ENCODE data around the gene C1orf159. TPM values are rescaled to one million over a fixed set of nuclear protein-coding genes. Genes with fewer than 3 reads are reported as not detected.

Gene C1orf159
- total RNA-seq, 4 donors from 2014 or later: 2.8 to 6.4 (median 5.3) TPM

DNA sequence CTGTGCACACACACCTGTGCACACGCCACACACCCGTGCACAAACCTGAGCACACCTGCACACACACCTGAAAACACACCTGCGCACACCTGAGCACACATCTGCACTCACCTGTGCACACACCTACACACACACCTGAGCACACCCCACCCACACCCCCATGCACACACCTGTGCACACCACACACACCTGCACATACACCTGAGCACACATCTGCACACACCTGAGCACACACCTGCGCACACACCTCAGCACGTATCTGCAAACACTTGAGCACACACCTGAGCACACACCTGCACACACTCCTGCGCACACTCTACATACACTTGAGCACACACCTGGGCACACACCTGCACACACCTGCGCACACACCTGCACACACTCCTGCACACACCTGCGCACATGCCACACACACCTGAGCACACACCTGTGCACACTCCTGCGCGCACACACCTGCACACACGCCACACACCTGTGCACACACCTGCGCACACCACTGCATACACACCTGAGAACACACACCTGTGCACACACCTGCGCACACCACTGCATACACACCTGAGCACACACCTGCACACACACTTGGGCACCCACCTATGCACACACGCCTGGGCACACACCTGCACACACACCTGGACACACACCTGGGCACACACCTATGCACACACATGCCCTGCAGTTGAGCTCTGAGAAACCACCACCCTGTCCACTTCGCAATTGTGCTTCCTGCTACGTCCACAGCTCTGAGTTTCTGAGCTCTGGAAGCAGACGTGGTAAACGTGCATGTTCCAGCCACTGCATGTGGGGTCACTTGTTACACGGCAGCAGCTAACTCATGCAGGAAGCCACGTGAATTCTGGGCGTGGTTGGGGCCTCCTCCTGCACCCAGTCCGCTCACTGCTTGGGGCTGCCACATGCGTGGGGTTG, 8.0 kb upstream of the C1orf159 start:
- no peak for ATAC-seq
- no peaks in the 10 kb centered on the region for H3K4me1 ChIP-seq
- H3K4me3 ChIP-seq: no peak overlapping the region
- no peak overlapping the region for H3K27ac ChIP-seq
- in situ Hi-C loops (cut with MboI; ENCODE audit: low sequenced_read_pairs in 4 of 4) (loop anchor here in 1 of 4 donors (25.0 kb wide), 1 partner anchor 138 kb away; the partner anchor contains the start of gene UBE2J2), intact Hi-C loops (cut with DNase I; ENCODE audit: low total_unique reads) (loop anchor here (2.0 kb wide), 1 partner anchor 167 kb away; no protein-coding TSS in a partner anchor)
- no peaks in the 10 kb centered on the region for H3K9me3 ChIP-seq
- peaks cover 4 to 6% (median 6%) of the 10 kb centered on the region in 3 donors for H3K27me3 ChIP-seq
- H3K36me3 ChIP-seq: no peaks in the 10 kb centered on the region
- no peak for DNase-seq
- TF ChIP-seq, protein P1, sequence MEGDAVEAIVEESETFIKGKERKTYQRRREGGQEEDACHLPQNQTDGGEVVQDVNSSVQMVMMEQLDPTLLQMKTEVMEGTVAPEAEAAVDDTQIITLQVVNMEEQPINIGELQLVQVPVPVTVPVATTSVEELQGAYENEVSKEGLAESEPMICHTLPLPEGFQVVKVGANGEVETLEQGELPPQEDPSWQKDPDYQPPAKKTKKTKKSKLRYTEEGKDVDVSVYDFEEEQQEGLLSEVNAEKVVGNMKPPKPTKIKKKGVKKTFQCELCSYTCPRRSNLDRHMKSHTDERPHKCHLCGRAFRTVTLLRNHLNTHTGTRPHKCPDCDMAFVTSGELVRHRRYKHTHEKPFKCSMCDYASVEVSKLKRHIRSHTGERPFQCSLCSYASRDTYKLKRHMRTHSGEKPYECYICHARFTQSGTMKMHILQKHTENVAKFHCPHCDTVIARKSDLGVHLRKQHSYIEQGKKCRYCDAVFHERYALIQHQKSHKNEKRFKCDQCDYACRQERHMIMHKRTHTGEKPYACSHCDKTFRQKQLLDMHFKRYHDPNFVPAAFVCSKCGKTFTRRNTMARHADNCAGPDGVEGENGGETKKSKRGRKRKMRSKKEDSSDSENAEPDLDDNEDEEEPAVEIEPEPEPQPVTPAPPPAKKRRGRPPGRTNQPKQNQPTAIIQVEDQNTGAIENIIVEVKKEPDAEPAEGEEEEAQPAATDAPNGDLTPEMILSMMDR (IDR thresholded peaks at IDR 0.05 in 4 of 5, conservative IDR thresholded peaks at IDR 0.05 in 1 of 5): no peak
- TF ChIP-seq POLR2A (IDR thresholded peaks at IDR 0.05): no peak

DNA sequence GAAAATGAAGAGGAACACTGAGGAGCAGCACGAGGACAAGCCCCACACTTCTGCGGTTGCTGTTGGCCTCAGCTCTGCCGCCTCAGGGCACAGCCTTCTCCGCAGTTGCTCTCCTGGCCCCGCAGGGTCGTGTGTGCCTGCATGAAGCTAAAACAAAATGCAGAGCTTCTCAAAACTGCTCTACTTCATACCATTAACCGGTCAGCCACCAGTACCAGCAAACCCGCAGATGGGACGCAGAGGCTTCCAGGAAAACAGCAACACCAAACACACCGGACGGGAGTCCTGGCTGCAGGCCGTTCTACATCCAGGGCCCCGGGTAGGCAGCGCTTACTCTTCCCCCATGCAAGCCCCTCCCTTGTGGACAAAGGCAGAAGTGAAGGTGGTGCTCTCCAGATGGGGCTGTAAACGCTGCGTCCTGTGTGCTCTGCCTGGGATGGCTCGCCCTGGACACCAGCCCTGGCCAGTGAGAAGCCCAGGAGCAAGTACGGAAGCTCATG, 7.1 kb upstream of the C1orf159 start:
- TF ChIP-seq, protein P1 (IDR thresholded peaks at IDR 0.05 in 4 of 5, conservative IDR thresholded peaks at IDR 0.05 in 1 of 5): no peak
- TF ChIP-seq POLR2A (IDR thresholded peaks at IDR 0.05): no peak
- ATAC-seq (no peak), DNase-seq (no peak)
- Histone ChIP-seq H3K27ac (no peak overlapping the region), H3K36me3 (no peaks in the 10 kb centered on the region), H3K4me3 (no peak overlapping the region), H3K9me3 (no peaks in the 10 kb centered on the region), H3K4me1 (no peaks in the 10 kb centered on the region), H3K27me3 (peaks cover 4 to 11% (median 6%) of the 10 kb centered on the region in 3 donors)
- intact Hi-C loops (cut with DNase I; ENCODE audit: low total_unique reads) (loop anchor here (2.0 kb wide), 1 partner anchor 168 kb away; no protein-coding TSS in a partner anchor), in situ Hi-C loops (cut with MboI; ENCODE audit: low sequenced_read_pairs in 4 of 4) (loop anchor here in 1 of 4 donors (25.0 kb wide), 1 partner anchor 139 kb away; the partner anchor contains the start of gene UBE2J2)

DNA sequence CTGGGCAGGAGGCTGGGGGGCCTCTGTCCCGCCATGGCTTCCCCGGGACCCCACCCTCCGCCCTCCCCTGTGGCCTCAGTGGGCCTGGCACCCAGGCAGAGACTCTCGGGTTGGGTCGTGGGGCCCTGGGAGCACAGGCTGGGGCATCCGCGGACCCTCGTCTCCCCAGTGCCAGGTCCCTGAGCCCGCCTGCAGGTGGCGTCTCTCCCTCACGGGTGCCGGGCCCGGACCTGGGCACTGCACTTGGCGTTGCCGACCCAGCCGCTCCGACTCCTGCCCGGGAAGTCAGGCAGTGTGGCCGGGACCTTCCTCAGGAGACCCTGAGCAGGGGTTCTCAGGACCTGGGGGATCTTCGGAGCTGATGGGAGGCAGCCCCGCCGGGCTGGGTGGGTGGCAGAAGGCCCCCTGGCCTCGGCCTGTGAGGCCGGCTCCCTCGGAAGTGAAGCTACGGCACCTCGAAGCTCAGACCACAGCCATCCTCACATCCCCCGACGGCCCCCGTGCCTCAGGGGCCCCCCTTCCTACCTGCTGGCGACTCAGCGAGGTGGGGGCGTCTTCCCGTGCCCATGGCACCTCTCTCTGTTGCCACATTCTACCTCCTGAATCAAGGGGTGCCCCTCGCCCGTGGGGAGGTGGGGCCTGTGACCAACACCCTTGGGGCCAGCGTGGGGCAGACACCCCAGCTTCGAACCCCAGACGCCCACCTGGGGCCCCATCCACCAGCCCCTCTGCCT, 6.4 kb upstream of the C1orf159 start:
- peak; percentile 59 to 64 for ATAC-seq
- H3K9me3 ChIP-seq: no peaks in the 10 kb centered on the region
- peak; percentile 35 to 47 for DNase-seq
- no peaks in the 10 kb centered on the region for H3K4me1 ChIP-seq
- peak overlapping the region; percentile 2 to 57 (median 32) for H3K4me3 ChIP-seq
- TF ChIP-seq, protein P1 (IDR thresholded peaks at IDR 0.05 in 4 of 5, conservative IDR thresholded peaks at IDR 0.05 in 1 of 5): peak; percentile 67 to 85 (median 83)
- TF ChIP-seq POLR2A (IDR thresholded peaks at IDR 0.05): no peak
- in situ Hi-C loops (cut with MboI; ENCODE audit: low sequenced_read_pairs in 4 of 4) (loop anchor here in 1 of 4 donors (25.0 kb wide), 1 partner anchor 140 kb away; the partner anchor contains the start of gene UBE2J2), intact Hi-C loops (cut with DNase I; ENCODE audit: low total_unique reads) (loop anchor here (2.0 kb wide), 1 partner anchor 169 kb away; no protein-coding TSS in a partner anchor)
- no peak overlapping the region for H3K27ac ChIP-seq
- peaks cover 4 to 16% (median 6%) of the 10 kb centered on the region in 3 donors for H3K27me3 ChIP-seq
- no peaks in the 10 kb centered on the region for H3K36me3 ChIP-seq

DNA sequence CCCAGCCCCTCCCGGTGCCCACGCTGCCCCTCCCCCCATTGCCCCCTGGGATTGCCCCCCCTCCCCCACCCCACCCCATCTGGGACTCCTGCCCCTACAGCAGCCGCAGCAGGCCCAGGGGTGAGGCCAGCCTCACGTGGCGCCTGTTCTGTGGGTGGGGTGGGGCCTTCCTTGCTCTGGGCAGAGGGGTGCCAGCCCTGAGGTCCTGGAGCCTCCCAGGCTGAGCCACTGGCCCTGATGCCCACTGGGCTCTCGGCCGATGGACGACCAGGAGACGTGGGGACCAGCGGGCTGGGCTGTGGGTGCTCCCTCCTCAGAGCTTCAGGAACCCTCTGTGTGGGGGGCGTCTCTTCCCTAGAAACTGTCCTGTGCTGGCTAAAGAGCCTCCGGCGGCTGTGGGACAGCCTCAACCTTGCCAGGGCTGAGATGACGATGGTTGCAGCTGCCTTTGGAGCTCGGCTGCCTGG, 5.8 kb upstream of the C1orf159 start:
- Histone ChIP-seq H3K4me3 (peak overlapping the region in 1 of 4 donors; percentile 57), H3K27me3 (peaks cover 4 to 16% (median 6%) of the 10 kb centered on the region in 3 donors)
- in situ Hi-C loops (cut with MboI; ENCODE audit: low sequenced_read_pairs in 4 of 4): loop anchor here in 1 of 4 donors (25.0 kb wide), 1 partner anchor 141 kb away; the partner anchor contains the start of gene UBE2J2

More for the DNA sequence above, 5.8 kb upstream of the C1orf159 start:
- ATAC-seq (peak in 1 of 2 donors; percentile 7), DNase-seq (no peak)
- intact Hi-C loops (cut with DNase I; ENCODE audit: low total_unique reads): loop anchor here (2.0 kb wide), 1 partner anchor 169 kb away; no protein-coding TSS in a partner anchor
- no peaks in the 10 kb centered on the region for H3K36me3 ChIP-seq
- H3K9me3 ChIP-seq: no peaks in the 10 kb centered on the region
- TF ChIP-seq, protein P1 (IDR thresholded peaks at IDR 0.05 in 4 of 5, conservative IDR thresholded peaks at IDR 0.05 in 1 of 5): no peak
- no peak for TF ChIP-seq POLR2A (IDR thresholded peaks at IDR 0.05)
- H3K4me1 ChIP-seq: peaks cover 0 to 2% of the 10 kb centered on the region in 2 donors
- no peak overlapping the region for H3K27ac ChIP-seq

Data from gastrocnemius medialis (tissue), 4 donors.